Thoracic aorta (tissue), 2 donors: ENCODE results near the gene KIAA0232. TPM values are rescaled to one million over a fixed set of nuclear protein-coding genes. Genes with fewer than 3 reads are reported as not detected.

Source experiments
- ATAC-seq: fragments of 150-250 bp; one replicate; pipeline ENCODE4 v1.8.0; 2017; ENCODE audit warnings: low read depth; ENCODE audit not compliant: insufficient number of reproducible peaks, low FRiP score
- DNase-seq: peaks from one replicate; pipeline ENCODE4 v3.0.0-alpha.2; 2020; ENCODE audit warnings: low spot score
- H3K27ac ChIP-seq, 2 donors: fragments of 200-600 bp; sonication (generic); 1 replicate in 1 of 2; 2 replicates in 1 of 2; pipeline ENCODE4 v1.5.1; 2016; ENCODE audit warnings: mild to moderate bottlenecking in 2 of 2, moderate library complexity in 2 of 2
- H3K27me3 ChIP-seq: fragments of 200-600 bp; sonication (generic); replicated peaks from 2 replicates; pipeline ENCODE4 v1.6.0; 2016; ENCODE audit warnings: mild to moderate bottlenecking; ENCODE audit not compliant: insufficient read depth
- H3K36me3 ChIP-seq: fragments of 200-600 bp; sonication (generic); one replicate; pipeline ENCODE4 v1.5.1; 2016
- H3K4me1 ChIP-seq, 2 donors: fragments of 200-600 bp; sonication (generic); 1 replicate in 1 of 2; 2 replicates in 1 of 2; pipeline versions ENCODE4 v1.5.1 to v1.6.0; 2016; ENCODE audit warnings: low read depth in 2 of 2, mild to moderate bottlenecking in 1 of 2; ENCODE audit not compliant: control insufficient read depth in 1 of 2
- H3K4me3 ChIP-seq: fragments of 200-600 bp; sonication (generic); 2 replicates; pipeline ENCODE4 v1.5.1; 2016; ENCODE audit warnings: mild to moderate bottlenecking
- H3K9me3 ChIP-seq: fragments of 200-600 bp; sonication (generic); 2 replicates; pipeline ENCODE4 v1.5.1; 2016
- CTCF ChIP-seq: fragments of 200-600 bp; sonication (generic); IDR thresholded peaks from one replicate; pipeline ENCODE4 v1.5.1; 2019; ENCODE audit warnings: antibody characterized with exemption
- total RNA-seq, 2 donors: library from RNA; depleted of rRNA; stranded (reverse); fragments of >200 nt; gene quantifications; one replicate each; pipeline versions ENCODE4 v1.1.0 to v1.2.3, GENCODE V29; 2016

Gene KIAA0232
- total RNA-seq, 2 donors from 2014 or later: 56.9 to 80.8 TPM

DNA sequence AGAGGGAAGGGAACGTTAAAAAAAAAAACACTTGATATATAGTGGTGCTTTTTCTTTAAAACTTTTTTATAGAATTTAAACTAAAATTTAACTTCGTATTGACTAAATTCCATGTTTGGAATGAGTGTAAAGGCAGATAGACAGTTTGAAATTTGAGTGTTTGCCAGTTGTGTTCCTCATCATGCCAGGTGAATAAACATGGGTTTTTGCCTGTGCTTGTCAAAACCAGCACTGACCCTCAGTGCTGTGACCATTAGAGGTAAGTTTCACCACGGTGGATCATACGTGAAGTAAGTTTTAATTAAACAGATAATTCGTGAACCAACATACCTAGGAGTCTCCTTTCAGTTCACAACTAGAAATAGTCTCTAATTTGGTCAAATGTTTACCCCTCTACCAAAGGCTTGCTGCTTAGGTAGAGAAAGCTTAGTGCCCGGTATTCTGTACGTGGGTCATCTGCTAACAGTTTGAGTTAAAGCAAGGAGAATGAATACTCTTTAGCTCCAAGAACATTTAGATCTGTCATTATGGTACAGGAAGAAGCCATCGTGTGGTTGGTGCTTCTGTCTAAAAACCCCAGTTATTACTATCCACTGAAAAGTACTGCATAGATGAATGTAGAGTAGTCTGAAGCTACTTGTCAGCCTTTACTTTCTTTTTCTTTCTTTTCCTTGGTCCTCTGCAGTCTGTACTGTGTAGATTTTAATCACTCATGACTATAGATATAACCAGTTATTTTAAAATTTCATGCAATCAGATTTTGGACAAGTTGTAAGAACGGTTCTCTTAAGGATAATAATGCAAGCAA lies 32.7 kb downstream of the KIAA0232 start:
- no peak overlapping the region for H3K4me3 ChIP-seq
- no peaks in the 10 kb centered on the region for H3K36me3 ChIP-seq
- H3K27me3 ChIP-seq: no peaks in the 10 kb centered on the region
- no peak for DNase-seq
- ATAC-seq: no peak
- no peaks in the 10 kb centered on the region for H3K9me3 ChIP-seq
- no peak for TF ChIP-seq CTCF
- H3K27ac ChIP-seq: no peak overlapping the region
- H3K4me1 ChIP-seq: peaks cover 12 to 29% of the 10 kb centered on the region in 2 donors

- ATAC-seq: no peak
- Histone ChIP-seq H3K27ac (no peak overlapping the region), H3K36me3 (no peaks in the 10 kb centered on the region), H3K4me1 (peaks cover 10 to 29% of the 10 kb centered on the region in 2 donors), H3K27me3 (no peaks in the 10 kb centered on the region), H3K9me3 (peaks cover 11% of the 10 kb centered on the region), H3K4me3 (no peak overlapping the region)
- no peak for TF ChIP-seq CTCF
- DNase-seq: no peak
Observed at GRCh38 chr4:6819295-6819694, 36.8 kb downstream of the KIAA0232 start.

DNA sequence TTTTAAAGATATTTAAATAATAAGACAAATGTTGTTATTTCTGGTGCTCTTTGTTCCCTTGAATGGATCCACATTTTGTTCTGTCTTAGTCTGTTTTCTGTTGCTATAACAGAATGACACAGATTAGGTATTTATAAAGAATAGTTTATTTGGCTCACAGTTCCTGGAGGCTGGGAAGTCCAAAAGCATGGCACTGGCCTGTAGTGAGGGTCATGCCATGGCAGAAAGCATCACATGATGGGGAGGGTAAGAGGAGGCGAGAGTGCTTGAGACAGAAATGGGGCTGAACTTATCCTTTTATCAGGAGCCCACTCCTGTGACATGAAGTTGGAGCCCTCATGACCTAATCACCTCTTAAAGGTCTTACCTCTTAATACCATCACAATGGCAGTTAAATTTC lies 38.2 kb downstream of the KIAA0232 start:
- TF ChIP-seq CTCF: no peak
- DNase-seq (no peak), ATAC-seq (no peak)
- Histone ChIP-seq H3K9me3 (peaks cover 11% of the 10 kb centered on the region), H3K36me3 (peaks cover 6% of the 10 kb centered on the region), H3K4me3 (no peak overlapping the region), H3K4me1 (peaks cover 12 to 28% of the 10 kb centered on the region in 2 donors), H3K27ac (no peak overlapping the region), H3K27me3 (no peaks in the 10 kb centered on the region)

GRCh38 chr4:6824071-6824470 lies 41.5 kb downstream of the KIAA0232 start:
- Histone ChIP-seq H3K9me3 (peaks cover 11% of the 10 kb centered on the region), H3K36me3 (peaks cover 6% of the 10 kb centered on the region)
- ATAC-seq: no peak

More at GRCh38 chr4:6824071-6824470, 41.5 kb downstream of the KIAA0232 start:
- Histone ChIP-seq H3K4me3 (no peak overlapping the region), H3K27me3 (no peaks in the 10 kb centered on the region), H3K4me1 (peaks cover 8 to 20% of the 10 kb centered on the region in 2 donors), H3K27ac (no peak overlapping the region)
- TF ChIP-seq CTCF: no peak
- no peak for DNase-seq
